Glutamatergic neuron (in vitro differentiated cells): ENCODE results near the gene SLC10A7. TPM values are rescaled to one million over a fixed set of nuclear protein-coding genes. Genes with fewer than 3 reads are reported as not detected.

ENCODE experiments used
- DNase-seq: peaks from one replicate; pipeline ENCODE4 v3.0.0; 2022
- H3K27ac Mint-ChIP-seq: one replicate; pipeline ENCODE4 v1.8.0; 2020; ENCODE audit warnings: mild to moderate bottlenecking, mixed read lengths, inconsistent platforms; ENCODE audit not compliant: unreplicated experiment
- H3K27me3 Mint-ChIP-seq: one replicate; pipeline ENCODE4 v1.8.0; 2020; ENCODE audit warnings: mild to moderate bottlenecking, moderate library complexity, mixed read lengths, inconsistent platforms; ENCODE audit not compliant: unreplicated experiment
- H3K36me3 Mint-ChIP-seq: one replicate; pipeline ENCODE4 v1.8.0; 2020; ENCODE audit warnings: mild to moderate bottlenecking, mixed read lengths, inconsistent platforms; ENCODE audit not compliant: unreplicated experiment
- H3K4me1 Mint-ChIP-seq: one replicate; pipeline ENCODE4 v1.8.0; 2020; ENCODE audit warnings: mild to moderate bottlenecking, low read depth, mixed read lengths, inconsistent platforms; ENCODE audit not compliant: unreplicated experiment
- H3K4me3 Mint-ChIP-seq: one replicate; pipeline ENCODE4 v1.8.0; 2020; ENCODE audit warnings: mild to moderate bottlenecking, mixed read lengths, inconsistent platforms; ENCODE audit not compliant: unreplicated experiment
- H3K9me3 Mint-ChIP-seq: one replicate; pipeline ENCODE4 v1.8.0; 2020; ENCODE audit warnings: mild to moderate bottlenecking, moderate library complexity, mixed read lengths, inconsistent platforms; ENCODE audit not compliant: unreplicated experiment
- CTCF ChIP-seq: fragments of 200-600 bp; sonication (generic); IDR thresholded peaks from one replicate; pipeline ENCODE4 v1.5.0; 2021; ENCODE audit not compliant: partially characterized antibody, unreplicated experiment
- total RNA-seq: library from RNA; stranded (reverse); fragmentation: NEBNext Ultra II Directional; extraction: Animal tissue kit (Norgen Biotek cat#: 25700); gene quantifications from one replicate; pipeline ENCODE4 v1.2.1, GENCODE V29; 2021; ENCODE audit not compliant: unreplicated experiment

The SLC10A7 gene
- total RNA-seq, 1 donor from 2014 or later, result 13.5 TPM

GRCh38 chr4:146450524-146450923 is 71.2 kb downstream of the SLC10A7 start:
- peaks cover 5% of the 10 kb centered on the region for H3K27me3 Mint-ChIP-seq
- H3K4me3 Mint-ChIP-seq, result no peak overlapping the region
- no peak overlapping the region for H3K27ac Mint-ChIP-seq
- peaks cover 17% of the 10 kb centered on the region for H3K4me1 Mint-ChIP-seq
- H3K9me3 Mint-ChIP-seq, result no peaks in the 10 kb centered on the region
- no peak for DNase-seq
- no peak for TF ChIP-seq CTCF
- H3K36me3 Mint-ChIP-seq, result peaks cover 12% of the 10 kb centered on the region

GRCh38 chr4:146446555-146446954 is 75.2 kb downstream of the SLC10A7 start:
- no peak overlapping the region for H3K27ac Mint-ChIP-seq
- no peak for DNase-seq
- H3K4me3 Mint-ChIP-seq, result no peak overlapping the region
- peaks cover 12% of the 10 kb centered on the region for H3K4me1 Mint-ChIP-seq
- no peak for TF ChIP-seq CTCF
- H3K27me3 Mint-ChIP-seq, result peaks cover 5% of the 10 kb centered on the region
- peaks cover 12% of the 10 kb centered on the region for H3K36me3 Mint-ChIP-seq
- no peaks in the 10 kb centered on the region for H3K9me3 Mint-ChIP-seq

GRCh38 chr4:146445198-146446150 is 76.3 kb downstream of the SLC10A7 start:
- Mint-ChIP-seq H3K27me3 (peaks cover 5% of the 10 kb centered on the region), H3K27ac (no peak overlapping the region), H3K36me3 (peaks cover 5% of the 10 kb centered on the region), H3K4me3 (no peak overlapping the region), H3K4me1 (peaks cover 12% of the 10 kb centered on the region), H3K9me3 (no peaks in the 10 kb centered on the region)
- TF ChIP-seq CTCF, result no peak
- no peak for DNase-seq

GRCh38 chr4:146443525-146443924 is 78.2 kb downstream of the SLC10A7 start:
- Mint-ChIP-seq H3K27me3 (peaks cover 5% of the 10 kb centered on the region), H3K27ac (no peak overlapping the region), H3K9me3 (no peaks in the 10 kb centered on the region), H3K4me1 (peaks cover 12% of the 10 kb centered on the region), H3K4me3 (no peak overlapping the region), H3K36me3 (peaks cover 5% of the 10 kb centered on the region)
- DNase-seq, result no peak
- no peak for TF ChIP-seq CTCF

GRCh38 chr4:146442801-146443200 is 78.9 kb downstream of the SLC10A7 start:
- TF ChIP-seq CTCF, result no peak
- H3K4me3 Mint-ChIP-seq, result no peak overlapping the region
- H3K4me1 Mint-ChIP-seq, result peaks cover 12% of the 10 kb centered on the region
- H3K27me3 Mint-ChIP-seq, result peaks cover 5% of the 10 kb centered on the region
- no peak for DNase-seq
- no peak overlapping the region for H3K27ac Mint-ChIP-seq
- no peaks in the 10 kb centered on the region for H3K9me3 Mint-ChIP-seq
- H3K36me3 Mint-ChIP-seq, result peaks cover 5% of the 10 kb centered on the region
